Hepatic stellate cell (primary cell): ENCODE measurements around the gene ETNPPL.
"Not testable (repeated sequence)": the region's sequence is repeated elsewhere in the genome, so short reads cannot be mapped to it uniquely, and the experiment has no call there.

Experiments
- DNase-seq: peaks from one replicate; pipeline ENCODE4 v3.0.0; 2011; ENCODE audit warnings: low spot score

Gene ETNPPL

GRCh38 chr4:108754327-108754726, 8.5 kb downstream of the ETNPPL start:
- no peak for DNase-seq

DNA sequence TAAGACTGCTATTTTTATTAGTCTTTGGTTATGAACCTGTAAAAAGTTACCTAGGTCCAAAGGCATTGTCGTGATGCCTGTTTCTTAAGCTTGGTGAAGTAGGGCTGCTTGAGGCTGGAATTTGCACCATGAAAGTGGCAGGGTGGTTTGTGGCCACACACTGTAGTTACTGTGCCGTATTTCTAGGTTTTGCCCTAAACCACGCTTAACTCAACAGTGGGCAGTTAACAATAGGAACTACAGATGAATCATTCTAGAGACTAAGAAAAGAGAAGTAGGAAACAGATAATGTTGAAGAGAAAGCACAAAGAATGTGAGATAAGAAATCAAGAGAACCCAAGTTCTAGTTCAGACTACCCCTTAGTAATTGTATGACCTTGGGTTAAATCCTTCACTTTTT, 11.5 kb downstream of the ETNPPL start:
- no peak for DNase-seq

DNA sequence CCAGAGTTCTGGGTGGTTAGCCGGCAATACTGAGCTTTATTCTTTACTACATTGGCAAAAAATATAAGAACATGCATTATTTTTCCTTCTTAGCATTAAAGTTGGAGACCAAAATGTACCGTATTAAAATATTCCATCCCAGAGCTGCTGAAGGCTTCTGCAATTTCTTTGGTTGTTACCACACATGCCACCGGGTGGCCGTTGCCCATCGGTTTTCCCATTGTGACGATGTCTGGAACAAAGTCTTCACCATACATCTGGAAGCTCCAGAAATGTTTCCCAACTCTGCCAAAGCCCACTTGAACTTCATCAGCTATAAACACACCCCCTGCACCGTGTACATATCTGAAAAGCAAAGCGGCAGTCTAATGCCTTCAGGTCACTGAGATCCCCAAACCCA, 13.7 kb downstream of the ETNPPL start:
- no peak for DNase-seq

DNA sequence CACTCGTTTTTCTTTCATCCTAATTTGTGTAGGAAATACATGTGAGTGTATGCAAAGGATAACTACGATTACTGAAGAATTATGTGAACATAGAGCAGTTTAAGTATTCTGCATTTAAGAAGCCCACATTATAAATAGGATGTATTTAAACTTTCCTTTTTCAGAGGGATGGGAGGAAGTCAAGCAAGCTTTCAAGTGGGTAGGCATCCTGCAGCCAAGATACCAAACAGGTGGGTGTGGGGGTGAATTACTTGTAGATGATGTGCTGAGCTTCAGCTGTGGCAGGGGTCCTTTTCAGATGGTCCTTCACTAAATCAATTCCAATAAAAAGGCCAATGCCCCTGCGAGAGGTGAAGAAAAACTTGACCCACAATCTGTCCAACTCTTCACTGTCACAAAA, 16.3 kb downstream of the ETNPPL start:
- no peak for DNase-seq

DNA sequence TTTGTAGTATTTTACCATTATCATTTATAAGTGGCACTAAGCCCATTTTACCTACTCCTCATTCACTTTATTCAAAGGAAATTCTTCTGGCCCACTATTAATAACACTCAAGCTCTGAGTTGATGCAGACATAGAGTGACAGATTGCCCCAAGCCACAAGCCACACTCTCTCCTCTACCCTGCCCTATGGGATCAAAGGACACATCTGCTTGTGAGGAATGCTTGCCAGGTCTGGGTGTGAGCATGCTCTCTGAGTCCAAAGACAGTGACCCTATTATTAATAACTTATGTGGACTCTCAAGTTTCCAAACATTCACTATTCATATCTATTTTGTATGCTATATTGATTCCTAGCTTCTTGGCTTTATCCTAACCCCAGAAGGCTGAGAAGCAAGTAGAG, 18.5 kb downstream of the ETNPPL start:
- DNase-seq, result no peak

DNA sequence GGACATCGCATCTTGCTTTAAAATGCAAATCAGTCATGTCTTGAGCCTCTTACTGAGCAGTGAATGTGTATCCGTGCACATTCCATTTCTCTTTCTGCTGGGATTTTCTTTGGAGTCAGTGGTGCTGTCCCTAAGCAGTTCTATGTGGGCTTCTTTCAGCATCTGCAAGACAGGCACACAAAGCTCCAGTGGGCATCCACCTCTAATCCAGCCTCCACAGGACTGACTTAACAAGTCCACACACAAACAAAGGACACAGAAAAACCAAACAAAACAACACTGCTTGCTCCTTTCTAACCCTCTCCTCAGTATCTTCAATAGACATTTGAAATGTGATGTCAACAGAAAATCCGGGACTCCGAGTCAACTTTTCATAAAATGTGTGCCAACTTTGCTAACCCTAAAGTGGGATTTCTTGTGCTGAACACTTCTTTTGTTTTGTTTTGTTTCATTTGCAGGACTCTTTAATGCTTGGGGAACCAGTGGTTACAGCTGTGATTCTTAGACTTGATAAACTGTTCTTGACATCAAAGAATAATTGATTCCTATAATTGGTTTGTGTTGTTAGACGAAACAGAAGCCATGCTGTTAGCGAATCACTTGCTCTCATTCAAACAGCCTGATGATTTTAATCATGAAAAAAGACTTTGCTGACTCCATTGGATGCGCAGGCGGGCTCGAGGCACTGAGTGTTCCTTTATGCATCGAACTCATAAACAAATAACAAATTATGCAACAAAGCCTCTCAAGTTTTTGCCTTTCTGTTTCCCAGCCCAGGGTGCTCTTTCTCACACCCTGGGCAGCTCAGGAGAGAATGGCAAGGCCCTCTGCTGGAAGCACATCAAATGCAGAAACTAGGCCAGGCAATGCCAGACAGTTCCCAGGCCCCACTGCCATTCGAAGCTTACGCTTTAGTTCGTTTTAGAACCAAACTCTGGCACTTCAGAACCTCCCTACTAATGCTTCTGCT, 20.1 kb downstream of the ETNPPL start:
- DNase-seq, result no peak

DNA sequence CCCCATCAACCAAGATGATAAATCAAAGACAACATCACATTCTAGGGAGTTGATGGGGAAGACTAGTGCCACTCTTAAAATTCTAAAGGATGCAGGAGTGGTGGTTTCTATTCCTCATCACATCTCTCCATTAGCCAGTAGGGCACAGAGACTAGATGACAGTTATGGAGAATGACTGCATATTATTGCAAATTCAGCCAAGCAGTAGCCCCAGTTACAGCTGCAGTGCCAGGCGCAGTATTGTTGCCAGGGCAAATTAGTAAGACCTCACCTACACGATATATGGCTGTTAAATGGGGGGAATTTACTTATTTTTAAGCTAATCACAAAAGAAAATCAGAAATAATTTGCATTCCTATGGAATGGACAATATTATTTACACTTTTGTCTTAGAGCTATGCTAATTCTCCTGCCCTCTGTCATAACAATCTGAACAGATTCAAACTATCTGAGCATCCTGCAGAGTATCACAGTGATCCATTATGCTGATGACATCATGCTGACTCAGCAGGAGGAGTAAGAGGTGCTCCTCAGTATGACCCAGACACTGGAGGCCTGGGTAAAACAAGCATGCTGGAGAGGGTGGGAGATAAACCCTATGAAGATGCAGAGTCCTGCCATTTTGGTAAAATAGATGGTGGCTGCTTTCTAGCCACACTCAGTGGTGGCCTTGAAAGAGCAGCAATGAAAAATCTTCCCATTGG, 24.7 kb downstream of the ETNPPL start:
- DNase-seq, result no peak

DNA sequence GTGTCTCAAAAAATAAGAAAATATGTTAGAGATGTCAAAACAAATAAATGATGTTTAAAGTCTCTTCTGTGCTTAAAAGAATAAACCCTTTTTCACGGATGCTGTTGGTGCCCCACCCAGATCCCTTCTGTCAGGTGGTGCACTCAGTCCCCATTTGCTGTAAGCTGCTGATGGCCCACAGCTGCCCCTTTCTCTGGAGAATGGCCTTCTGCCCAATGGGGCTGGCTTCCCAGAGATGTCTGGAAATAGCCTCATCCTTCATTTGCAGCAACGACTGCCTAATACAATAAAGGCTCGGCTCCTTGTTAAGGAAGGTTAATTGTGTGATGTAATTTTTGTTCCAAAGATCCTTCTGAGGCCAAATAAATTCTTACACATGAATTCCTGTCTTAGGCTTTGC, 31.8 kb downstream of the ETNPPL start:
- no peak for DNase-seq

- no peak for DNase-seq
Measured at GRCh38 chr4:108730579-108730978, 32.3 kb downstream of the ETNPPL start.

GRCh38 chr4:108729731-108730130, 33.1 kb downstream of the ETNPPL start:
- no peak for DNase-seq

DNA sequence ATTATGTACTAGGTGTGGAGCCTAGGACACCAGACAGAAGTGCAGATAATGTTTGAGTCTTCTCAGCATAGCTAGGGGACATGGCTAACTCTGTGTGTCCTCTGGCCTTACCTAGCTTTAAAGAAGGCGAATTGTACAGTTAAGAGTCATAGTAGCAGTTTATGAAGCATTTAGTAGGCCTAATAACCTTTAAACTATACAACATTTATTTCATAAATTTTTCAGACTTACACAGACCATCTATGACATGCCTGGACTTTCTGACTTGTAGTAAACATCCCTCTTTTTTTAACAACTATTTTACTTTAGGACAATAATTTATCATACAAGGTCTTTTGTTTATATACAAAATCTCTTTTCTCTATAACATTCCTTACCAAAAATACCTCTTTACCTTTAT, 37.4 kb downstream of the ETNPPL start:
- no peak for DNase-seq

DNA sequence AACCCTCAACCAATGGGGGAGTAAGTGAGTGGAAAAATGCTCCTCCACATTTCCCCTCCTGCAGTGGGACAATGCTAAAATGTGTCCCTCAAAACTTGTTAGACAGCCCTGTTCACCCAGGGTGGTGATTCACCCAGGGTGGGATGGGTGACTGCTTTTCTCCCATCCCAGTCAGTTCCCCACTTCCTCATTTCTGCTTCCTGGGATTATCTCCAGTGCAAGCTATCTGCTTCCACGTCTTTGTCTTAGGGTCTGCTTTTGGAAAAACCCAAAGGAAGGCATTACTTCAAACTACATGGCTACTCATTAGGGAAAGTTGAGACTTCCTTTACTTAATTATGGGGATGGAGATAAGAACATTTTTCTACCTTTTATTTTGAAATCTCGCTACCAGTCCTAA, 45.5 kb downstream of the ETNPPL start:
- no peak for DNase-seq

DNA sequence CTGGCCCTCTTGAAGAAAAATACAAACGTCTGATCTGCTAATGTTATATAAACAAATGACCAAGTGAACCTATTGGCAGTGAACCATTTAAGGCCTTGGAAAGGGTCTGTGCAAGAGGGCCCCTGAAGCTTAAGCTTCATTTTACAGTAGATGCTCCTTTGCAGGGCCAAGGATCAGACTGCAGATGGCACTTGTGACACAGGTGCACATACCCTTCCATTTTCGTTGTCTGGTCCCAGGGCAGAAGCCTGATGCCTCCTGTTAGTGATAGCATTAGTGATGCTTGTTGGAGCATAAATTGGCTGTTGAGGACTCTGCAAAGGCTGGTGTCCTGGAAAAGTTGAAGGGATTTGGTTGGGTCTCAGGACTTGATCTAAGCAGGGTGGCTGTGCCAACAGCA, 46.5 kb downstream of the ETNPPL start:
- no peak for DNase-seq

- no peak for DNase-seq
Measured at GRCh38 chr4:108714880-108715279, 48.0 kb downstream of the ETNPPL start.

DNA sequence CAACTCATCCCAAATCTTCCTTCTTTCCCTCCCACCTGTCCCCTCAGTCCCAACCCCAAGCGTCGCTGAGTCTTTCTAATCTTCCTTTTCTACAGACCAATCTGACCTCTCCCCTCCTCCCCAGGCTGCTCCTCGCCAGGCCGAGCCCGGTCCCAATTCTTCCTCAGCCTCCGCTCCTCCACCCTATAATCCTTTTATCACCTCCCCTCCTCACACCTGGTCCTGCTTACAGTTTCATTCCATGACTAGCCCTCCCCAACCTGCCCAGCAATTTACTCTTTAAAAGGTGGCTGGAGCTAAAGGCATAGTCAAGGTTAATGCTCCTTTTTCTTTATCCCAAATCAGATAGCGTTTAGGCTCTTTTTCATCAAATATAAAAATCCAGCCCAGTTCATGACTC, 52.3 kb downstream of the ETNPPL start:
- DNase-seq, result not testable (repeated sequence)

- no peak for DNase-seq
Measured at GRCh38 chr4:108709722-108710121, 53.1 kb downstream of the ETNPPL start.

DNA sequence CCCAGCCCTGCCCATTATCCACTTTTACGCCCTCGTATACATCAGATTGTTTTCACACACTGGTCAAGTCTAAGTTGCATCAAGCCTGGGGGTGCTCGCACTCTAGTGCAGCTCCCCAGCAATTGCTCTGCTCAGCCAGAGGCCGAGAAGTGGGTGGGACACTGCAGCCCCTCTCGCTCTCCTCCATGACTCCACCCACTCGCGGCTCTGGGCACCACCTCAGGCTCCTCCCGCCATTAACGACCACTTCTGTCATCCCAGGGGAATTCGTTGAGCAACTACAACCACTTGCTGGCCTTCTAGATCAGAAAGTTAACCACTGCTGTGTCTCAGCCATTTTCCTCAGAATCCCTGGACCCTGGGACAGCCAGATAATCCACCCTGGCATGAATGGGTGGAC, 53.6 kb downstream of the ETNPPL start:
- DNase-seq, result no peak

DNA sequence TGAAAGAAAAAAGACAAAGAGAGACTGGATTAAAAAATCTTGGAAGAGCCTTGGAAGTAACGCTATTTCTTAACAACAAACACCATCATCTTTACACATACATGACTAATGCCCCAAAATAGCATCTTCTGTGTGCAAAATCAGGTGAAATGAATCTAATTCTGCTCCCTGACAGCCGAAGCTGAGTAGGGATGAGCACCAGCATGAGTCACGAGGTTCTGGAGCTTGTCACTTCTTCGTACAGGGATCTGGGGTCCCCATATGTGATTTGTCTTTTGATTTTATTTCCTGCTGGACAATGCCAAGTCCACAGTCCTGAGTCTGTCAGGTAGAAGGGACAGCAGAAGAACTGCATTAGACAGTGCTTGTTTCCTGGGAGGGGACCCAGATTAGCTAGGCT, 56.6 kb downstream of the ETNPPL start:
- no peak for DNase-seq

- DNase-seq, result no peak
Measured at GRCh38 chr4:108703966-108704365, 58.9 kb downstream of the ETNPPL start.

DNA sequence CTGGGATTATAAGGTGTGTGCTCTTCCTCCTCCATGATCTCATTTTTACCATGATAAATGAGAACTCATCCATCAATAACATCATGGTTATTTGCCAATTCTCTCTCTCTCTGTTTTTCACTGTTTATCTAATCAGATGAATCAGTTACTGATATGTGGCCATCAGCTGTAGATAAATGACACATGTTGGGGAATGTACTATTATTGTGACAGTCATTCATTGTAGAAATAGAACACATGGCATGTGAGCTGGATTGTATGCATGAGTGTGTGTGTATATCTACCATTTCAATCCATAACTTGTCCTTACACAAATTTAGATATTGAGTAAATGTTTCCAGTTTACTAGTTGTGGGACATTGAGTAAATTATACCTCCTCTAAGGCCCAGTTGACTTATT, 59.5 kb downstream of the ETNPPL start:
- no peak for DNase-seq

DNA sequence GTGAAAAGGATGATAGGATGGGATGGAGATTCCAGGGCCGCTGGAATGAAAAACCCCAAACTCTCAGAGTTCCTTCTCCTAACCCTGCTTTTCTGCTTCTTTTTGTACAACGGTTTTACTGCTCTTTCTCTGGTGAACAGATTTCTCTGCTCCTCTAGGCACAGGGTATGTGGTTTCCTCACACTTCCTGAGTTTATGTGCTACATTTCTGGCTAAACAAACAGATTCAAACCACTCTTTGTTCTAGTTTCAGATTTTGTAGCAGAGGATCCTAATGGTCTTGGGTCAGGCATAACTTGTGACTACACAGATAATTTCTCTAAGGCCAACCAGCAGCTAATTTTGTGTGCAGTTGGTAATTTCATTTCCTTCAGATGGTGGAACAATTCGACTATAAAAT, 59.9 kb downstream of the ETNPPL start:
- no peak for DNase-seq

- no peak for DNase-seq
Measured at GRCh38 chr4:108700081-108700757, 62.6 kb downstream of the ETNPPL start.

- DNase-seq, result no peak
Measured at GRCh38 chr4:108696160-108696559, 66.7 kb downstream of the ETNPPL start.
